NCI-H187 treated with DMSO at 0.1 percent for 48 hours (cell line): ENCODE results near the gene LCN1.
"Not testable (repeated sequence)": the region's sequence is repeated elsewhere in the genome, so short reads cannot be mapped to it uniquely, and the experiment has no call there.

ENCODE experiments used
- DNase-seq: peaks from one replicate; lab custom pipeline; 2025; lab: John Stamatoyannopoulos, UW

The LCN1 gene

GRCh38 chr9:135522137-135522877 lies 1.1 kb downstream of the LCN1 start:
- DNase-seq: no peak

GRCh38 chr9:135522931-135523330 lies 1.7 kb downstream of the LCN1 start:
- DNase-seq: no peak

DNA sequence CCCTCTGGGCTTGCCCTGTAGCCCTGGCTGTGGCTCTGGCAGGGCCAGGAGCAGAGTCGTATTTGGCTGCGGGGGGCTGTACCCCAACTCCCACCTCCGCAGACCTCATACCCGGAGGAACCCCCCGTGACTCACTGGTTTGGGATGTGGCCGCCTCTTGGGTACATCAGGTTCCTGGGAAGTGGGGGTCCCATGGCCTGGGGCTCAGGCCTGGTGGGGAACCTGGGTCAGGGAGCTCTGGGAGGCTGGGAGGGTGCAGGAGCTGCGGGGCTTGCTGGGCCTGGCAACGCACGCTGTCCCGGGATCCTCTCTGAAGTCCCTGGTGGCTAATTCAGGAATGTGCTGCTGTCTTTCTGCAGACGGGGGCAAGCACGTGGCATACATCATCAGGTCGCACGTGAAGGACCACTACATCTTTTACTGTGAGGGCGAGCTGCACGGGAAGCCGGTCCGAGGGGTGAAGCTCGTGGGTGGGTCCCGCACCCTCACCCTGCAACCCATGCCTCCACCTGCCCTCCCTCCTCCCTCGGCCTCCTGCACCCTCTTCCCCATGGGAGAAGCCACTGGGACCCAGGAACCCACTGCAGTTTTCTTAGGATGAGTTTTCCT lies 2.4 kb downstream of the LCN1 start:
- DNase-seq: no peak

- DNase-seq: no peak
Measured at GRCh38 chr9:135524130-135524861, 3.1 kb downstream of the LCN1 start.

DNA sequence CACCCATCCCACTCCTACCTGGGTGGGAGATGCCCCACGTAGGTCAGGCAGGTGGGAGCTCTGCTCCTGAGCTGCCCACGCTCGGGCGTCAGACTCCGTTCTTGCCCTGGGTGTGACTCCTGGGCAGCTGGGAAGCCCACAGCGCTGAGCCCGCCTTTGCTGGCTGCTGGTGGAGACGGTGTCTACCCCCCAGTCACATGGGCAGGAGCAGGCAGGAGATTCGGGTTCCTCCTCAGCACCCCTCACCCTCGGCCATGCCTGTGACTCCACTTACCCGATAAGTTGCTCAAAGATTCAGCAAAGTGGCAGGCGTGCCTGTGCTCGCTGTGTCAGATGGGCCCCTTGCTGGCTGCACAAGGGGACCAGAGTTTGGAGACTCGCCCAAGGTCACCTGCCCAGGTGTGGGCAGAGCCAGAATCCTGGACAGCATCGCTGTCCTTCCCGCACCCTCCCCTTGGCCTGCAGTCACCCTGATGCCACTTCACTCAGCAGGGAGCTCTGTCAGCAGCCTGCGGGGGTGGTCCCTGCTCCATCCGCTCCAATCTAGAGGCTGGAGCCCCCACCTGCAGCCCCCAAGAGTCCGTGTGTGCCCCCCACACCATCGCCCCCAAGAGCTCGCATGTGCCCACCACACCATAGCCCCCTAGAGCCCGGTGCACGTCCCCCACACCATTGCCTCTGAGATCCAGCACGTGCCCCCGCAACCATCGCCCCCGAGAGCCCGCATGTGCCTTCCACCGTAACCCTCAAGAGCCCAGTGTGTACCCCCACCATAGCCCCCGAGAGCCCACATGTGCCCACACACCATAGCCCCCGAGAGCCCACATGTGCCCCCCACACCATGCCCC lies 4.2 kb downstream of the LCN1 start:
- no peak for DNase-seq

DNA sequence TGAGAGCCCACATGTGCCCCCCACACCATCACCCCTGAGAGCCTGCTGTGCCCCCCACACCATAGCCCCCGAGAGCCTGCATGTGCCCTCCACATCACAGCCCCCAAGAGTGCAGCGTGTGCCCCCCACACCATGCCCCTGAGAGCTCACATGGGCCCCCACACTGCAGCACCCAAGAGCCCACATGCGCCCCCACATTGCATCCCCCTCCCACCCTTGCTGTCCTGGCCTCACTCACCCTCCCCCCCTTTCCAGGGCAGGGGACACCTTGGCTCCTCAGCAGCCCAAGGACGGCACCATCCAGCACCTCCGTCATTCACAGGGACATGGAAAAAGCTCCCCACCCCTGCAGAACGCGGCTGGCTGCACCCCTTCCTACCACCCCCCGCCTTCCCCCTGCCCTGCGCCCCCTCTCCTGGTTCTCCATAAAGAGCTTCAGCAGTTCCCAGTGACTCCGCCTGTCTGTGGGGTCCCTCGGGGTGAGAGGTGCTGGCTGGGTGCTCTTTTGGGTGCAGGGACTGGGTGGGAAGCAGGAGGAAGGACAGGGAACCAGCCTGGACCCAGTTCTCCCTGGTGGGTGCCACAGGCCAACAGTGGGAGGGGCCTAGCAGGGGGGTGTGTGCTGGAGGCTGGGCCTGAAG lies 5.0 kb downstream of the LCN1 start:
- DNase-seq: no peak

DNA sequence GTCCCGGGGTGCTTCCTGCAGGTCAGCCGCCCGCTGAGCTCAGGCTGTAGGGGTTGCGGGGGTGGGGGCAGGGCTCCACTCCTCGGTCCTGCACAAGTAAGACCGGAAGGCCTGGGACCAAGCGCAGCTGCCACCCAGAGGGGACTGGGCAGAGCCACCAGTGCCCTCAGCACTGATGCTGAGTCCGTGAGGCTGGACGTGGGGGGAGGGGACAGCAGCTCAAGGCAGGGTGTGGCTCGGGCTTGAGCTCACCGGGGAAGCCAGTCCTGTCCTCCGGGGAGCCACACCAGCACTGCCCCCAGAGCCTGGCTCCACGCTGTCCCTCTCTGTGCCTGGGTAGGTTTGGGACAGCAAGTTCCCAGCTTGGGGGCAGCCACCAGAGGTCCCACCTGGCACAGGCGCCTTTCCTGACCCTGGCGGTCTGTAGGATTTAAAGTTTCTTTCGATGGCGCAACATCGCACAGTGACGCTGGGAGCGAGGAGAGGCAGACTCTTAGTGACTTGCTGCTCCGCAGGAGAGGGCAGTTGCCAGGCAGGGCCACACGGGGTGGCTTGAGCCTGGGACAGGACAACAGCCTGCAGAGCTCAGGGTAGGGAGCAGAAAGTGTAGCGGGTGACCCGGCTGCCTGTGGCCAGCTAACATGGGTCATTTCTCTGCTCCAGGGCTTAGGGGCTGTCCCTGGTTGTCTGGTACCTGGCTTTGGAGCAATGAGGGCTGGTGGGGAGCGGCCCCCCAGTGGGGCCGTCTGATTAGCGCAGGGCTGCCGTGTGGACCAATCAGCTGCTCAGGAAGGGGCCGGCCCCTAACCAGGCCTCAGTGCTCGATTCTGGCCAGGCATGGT lies 5.7 kb downstream of the LCN1 start:
- DNase-seq: no peak

GRCh38 chr9:135528842-135529435 lies 7.7 kb downstream of the LCN1 start:
- not testable (repeated sequence) for DNase-seq

DNA sequence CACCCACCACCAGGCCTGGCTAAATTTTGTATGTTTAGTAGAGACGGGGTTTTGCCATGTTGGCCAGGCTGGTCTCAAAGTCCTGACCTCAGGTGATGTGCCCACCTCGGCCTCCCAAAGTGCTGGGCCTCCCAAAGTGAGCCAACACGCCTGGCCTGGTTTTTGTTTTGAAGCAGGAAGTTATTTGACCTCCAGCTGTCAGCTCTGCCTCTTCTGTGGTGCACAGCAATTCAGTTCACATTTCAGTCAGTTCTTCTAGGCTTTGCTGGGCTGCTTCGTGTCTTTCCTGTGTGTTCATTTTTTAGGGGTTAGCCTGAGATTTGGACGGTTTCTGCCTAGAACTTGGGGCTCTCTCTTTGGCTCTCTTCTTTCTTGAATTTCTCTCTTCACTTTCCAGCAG lies 8.9 kb downstream of the LCN1 start:
- DNase-seq: no peak

DNA sequence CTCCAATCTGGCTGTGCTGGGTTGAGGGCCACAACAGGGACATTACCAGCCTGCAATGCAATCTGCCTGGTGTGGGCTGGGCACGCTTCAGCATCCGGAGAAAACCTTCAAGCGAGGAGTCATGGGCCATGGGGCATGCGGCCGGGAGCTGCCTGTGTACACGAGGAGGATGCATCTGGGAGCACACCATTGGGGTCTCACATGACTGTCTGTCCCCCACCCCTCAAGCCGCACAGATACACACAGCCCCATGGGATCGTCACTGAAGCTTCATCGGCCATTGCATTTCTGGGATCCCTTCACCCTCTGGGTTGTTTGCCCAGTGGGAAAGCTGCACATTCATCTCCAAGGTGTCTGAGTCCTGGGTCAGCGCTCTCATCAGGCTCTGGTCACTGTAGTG lies 9.9 kb downstream of the LCN1 start:
- DNase-seq: no peak

DNA sequence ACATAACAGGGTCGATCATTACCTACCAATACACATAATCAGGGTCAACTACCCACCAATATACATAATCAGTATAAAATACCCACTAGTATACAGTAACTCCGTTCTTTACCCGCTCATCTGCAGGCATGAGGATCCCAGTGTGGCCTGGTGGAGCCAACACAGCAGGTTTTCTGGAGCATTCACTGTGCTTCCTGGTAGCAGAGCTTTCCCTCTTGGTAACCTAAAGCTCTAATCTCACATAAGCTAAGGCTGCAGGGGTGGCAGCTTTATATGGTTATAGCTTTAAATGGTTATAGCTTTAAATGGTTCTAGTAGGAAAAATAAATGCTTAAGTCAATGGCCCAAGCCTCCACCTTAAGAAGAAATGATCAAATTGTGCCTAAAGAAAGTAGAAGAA lies 11.9 kb downstream of the LCN1 start:
- DNase-seq: no peak

GRCh38 chr9:135533674-135534073 lies 12.4 kb downstream of the LCN1 start:
- no peak for DNase-seq

- DNase-seq: not testable (repeated sequence)
Measured at GRCh38 chr9:135534192-135534711, 13.0 kb downstream of the LCN1 start.

- not testable (repeated sequence) for DNase-seq
Measured at GRCh38 chr9:135534826-135535225, 13.6 kb downstream of the LCN1 start.

DNA sequence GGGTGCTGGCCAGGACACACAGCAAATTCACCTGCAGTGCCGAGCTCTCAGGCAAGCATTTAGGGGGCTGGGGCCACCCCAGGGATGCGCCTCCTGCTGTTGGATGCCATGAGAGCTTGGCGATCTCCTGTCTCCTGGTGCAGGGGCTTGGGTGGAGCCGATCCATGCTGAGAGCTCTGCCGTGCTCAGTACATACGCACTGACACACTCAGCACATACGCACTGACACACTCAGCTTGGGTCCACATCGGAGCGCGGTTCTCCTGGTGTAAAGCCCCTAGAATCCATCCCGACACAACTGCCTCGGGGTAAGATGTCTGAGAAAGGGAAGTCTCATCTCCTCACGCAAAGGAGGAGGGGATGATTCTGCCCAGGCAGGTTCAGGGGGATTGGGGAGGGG lies 14.4 kb downstream of the LCN1 start:
- DNase-seq: not testable (repeated sequence)

DNA sequence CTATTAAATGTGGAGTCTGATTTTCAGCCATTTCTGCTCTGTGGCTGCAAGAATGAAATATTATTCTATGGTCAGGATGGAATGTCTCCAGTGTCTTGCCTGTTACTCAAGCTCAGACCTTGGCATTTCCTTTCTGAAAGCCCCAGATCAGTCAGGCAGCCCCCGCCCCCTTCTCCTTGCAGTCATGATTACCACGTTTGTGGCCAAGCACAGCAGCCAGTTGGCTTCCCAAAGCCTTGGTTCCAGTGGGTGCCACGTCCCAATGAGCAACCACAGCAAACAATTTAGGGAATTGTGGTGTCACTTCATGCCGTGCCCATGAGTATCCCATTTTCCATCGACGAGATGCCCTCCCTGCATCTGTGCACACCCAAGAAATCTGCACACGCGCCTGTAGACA lies 15.0 kb downstream of the LCN1 start:
- no peak for DNase-seq

- not testable (repeated sequence) for DNase-seq
Measured at GRCh38 chr9:135543262-135543894, 22.1 kb downstream of the LCN1 start.

DNA sequence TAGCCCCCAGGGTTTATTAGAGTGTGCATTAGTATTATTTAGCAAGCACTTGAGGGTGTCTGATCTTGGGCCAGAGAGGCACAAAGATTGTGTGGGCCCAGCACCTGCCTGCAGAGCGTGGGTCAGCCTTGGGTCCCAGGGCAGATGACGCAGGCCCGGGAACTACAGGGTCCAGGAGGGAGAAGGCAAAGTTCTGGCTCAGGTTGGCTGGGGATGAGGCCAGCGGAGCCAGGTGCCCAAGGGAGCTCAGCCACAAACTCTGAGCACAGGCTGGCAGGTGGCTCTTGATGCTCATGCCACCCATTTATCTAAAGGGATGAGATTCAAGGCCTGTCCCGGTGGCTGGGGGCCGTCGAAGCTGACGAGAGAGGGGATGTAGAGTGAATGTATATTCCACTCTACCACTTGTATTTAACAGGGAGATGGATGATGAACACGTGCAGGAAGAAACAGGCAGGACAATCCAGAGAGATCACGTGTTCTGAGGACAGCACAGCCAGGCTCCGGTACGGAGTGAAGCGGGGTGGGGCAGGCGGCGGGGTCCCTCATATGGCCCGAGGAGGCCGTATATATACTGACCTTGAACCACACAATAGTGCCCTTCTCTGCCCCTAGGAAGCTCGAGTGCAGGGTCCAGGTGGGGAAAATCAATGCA lies 23.9 kb downstream of the LCN1 start:
- DNase-seq: no peak

GRCh38 chr9:135545646-135546176 lies 24.5 kb downstream of the LCN1 start, which contains the start of gene OBP2A:
Gene OBP2A, plus strand, starts transcription at chr9:135546126. Its CDS starts 55 bp downstream, at chr9:135546181.
- DNase-seq: not testable (repeated sequence)
